Calu3 (cell line): Measurements from ENCODE around the gene GHRH. TPM values are rescaled to one million over a fixed set of nuclear protein-coding genes. Genes with fewer than 3 reads are reported as not detected.
A peak's percentile ranks its signal among the peaks of the same experiment; 100 is the strongest.

ENCODE experiments used
- BruUV-seq: library from RNA; stranded (reverse); fragments of 400-500 nt; replicated peaks from 2 replicates; lab custom pipeline; 2021; lab: Mats Ljungman, UMichigan
- CTCF ChIA-PET: fragments of 300-600 bp; sonication (Branson Sonifier 250); formaldehyde crosslinking; loops from one replicate; lab custom pipeline; 2022; ENCODE audit warnings: antibody characterized with exemption; lab: Charles Lee
- DNase-seq: peaks from one replicate; pipeline ENCODE4 v3.0.0; 2022
- H3K27ac Mint-ChIP-seq: one replicate; pipeline ENCODE4 v1.8.0; 2022; ENCODE audit warnings: mixed read lengths; ENCODE audit not compliant: unreplicated experiment
- H3K27me3 Mint-ChIP-seq: one replicate; pipeline ENCODE4 v1.8.0; 2022; ENCODE audit warnings: mixed read lengths; ENCODE audit not compliant: unreplicated experiment
- H3K36me3 Mint-ChIP-seq: one replicate; pipeline ENCODE4 v1.8.0; 2022; ENCODE audit warnings: mild to moderate bottlenecking, moderate library complexity, mixed read lengths; ENCODE audit not compliant: insufficient read depth, unreplicated experiment
- H3K4me1 Mint-ChIP-seq: one replicate; pipeline ENCODE4 v1.8.0; 2022; ENCODE audit warnings: mild to moderate bottlenecking, low read depth, mixed read lengths; ENCODE audit not compliant: unreplicated experiment
- H3K4me3 Mint-ChIP-seq: one replicate; pipeline ENCODE4 v1.8.0; 2022; ENCODE audit warnings: mild to moderate bottlenecking, low read depth, moderate library complexity, mixed read lengths; ENCODE audit not compliant: unreplicated experiment
- H3K9me3 Mint-ChIP-seq: one replicate; pipeline ENCODE4 v1.8.0; 2022; ENCODE audit warnings: low read depth, mixed read lengths; ENCODE audit not compliant: unreplicated experiment
- intact Hi-C: fragments of 100-400 bp; cut with micrococcal nuclease; formaldehyde crosslinking; loops from one replicate; pipeline ENCODE4 v1.10.0; 2022; ENCODE audit not compliant: unreplicated experiment
- total RNA-seq: library from RNA; stranded (reverse); gene quantifications from 2 replicates; pipeline ENCODE4 v1.2.3, GENCODE V29; 2022
- TF ChIP-seq, protein P1 (sequence below): fragments of 200-600 bp; IDR thresholded peaks from one replicate; pipeline ENCODE4 v1.8.0; 2022; ENCODE audit warnings: antibody characterized with exemption; ENCODE audit not compliant: unreplicated experiment

The GHRH gene
- total RNA-seq, 1 experiment from 2014 or later = not detected

DNA sequence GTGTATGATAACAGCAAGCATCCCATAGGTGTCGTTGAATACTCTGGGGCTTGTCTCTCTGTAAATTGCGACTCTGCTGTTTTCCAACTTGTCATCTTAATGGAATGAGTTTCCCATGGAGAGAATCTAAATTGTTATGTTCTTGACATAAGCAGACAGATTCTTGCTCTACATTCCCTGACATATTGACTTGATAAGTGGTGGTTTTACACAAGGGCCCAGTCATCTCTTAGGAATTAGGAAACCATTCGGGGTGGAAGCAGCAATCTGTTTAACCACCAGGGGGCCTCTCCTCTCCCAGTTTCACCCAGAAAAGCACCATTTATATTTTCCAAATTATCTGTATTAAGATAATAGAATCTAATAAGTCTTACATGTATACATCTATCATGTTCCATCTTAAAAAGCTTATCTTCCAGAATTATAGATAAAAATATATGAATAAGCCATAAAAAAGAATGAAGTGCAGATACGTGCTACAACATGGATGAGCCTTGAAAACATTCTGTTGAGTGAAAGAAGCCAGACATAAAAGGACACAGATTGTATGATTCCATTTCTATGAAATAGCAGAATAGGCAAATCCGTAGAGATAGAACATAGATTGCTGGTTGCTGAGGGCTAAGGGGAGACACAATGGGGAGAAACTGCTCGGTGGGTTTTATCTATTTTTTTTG, 59.2 kb downstream of the GHRH start:
- no peaks in the 10 kb centered on the region for H3K9me3 Mint-ChIP-seq
- no peaks in the 10 kb centered on the region for H3K27me3 Mint-ChIP-seq
- peaks cover 15% of the 10 kb centered on the region for H3K4me1 Mint-ChIP-seq
- no TSS peak for BruUV-seq
- CTCF ChIA-PET = no interaction called here
- peak; percentile 74 for DNase-seq
- intact Hi-C loops = loop anchor here (1.0 kb wide), 1 partner anchor 332 kb away; no protein-coding TSS in a partner anchor
- H3K4me3 Mint-ChIP-seq = no peak overlapping the region
- peak overlapping the region; percentile 4 for H3K27ac Mint-ChIP-seq
- peaks cover 79% of the 10 kb centered on the region for H3K36me3 Mint-ChIP-seq
- TF ChIP-seq, protein P1, sequence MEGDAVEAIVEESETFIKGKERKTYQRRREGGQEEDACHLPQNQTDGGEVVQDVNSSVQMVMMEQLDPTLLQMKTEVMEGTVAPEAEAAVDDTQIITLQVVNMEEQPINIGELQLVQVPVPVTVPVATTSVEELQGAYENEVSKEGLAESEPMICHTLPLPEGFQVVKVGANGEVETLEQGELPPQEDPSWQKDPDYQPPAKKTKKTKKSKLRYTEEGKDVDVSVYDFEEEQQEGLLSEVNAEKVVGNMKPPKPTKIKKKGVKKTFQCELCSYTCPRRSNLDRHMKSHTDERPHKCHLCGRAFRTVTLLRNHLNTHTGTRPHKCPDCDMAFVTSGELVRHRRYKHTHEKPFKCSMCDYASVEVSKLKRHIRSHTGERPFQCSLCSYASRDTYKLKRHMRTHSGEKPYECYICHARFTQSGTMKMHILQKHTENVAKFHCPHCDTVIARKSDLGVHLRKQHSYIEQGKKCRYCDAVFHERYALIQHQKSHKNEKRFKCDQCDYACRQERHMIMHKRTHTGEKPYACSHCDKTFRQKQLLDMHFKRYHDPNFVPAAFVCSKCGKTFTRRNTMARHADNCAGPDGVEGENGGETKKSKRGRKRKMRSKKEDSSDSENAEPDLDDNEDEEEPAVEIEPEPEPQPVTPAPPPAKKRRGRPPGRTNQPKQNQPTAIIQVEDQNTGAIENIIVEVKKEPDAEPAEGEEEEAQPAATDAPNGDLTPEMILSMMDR = peak; percentile 81

DNA sequence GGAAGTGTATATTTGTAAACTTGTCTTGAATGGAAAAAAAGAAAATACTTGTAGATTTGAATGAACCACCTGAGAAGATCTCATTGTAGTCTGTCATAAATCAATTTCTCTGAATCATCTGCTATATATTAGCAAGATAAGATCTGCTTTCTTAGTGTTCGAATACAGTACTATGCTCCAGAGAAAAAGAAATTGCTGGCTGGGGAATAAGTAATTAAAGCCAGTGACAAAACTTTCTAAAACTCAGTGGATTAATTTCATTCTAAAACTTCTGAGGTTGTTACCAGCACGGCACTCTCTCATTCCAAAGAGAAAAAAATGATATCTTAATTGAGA, 59.8 kb downstream of the GHRH start:
- DNase-seq = no peak
- Mint-ChIP-seq H3K36me3 (peaks cover 79% of the 10 kb centered on the region), H3K27ac (peak overlapping the region; percentile 4), H3K27me3 (no peaks in the 10 kb centered on the region), H3K9me3 (no peaks in the 10 kb centered on the region), H3K4me3 (no peak overlapping the region), H3K4me1 (peaks cover 15% of the 10 kb centered on the region)
- TF ChIP-seq, protein P1 = no peak
- intact Hi-C loops = loop anchor here (1.0 kb wide), 1 partner anchor 333 kb away; no protein-coding TSS in a partner anchor
- CTCF ChIA-PET = interaction anchor here (1.5 kb wide), 1 partner anchor 23 kb away, joined by 4 read pairs; the partner anchor contains the start of genes MROH8 and RPN2
- BruUV-seq = no TSS peak

Other genes with a start within 250 kb of the GHRH start
- gene RBL1, start 165.8 kb downstream of the GHRH start, total RNA-seq = 20.3 and 21.5 TPM in 2 replicates
- gene RPN2, start 82.5 kb downstream of the GHRH start, total RNA-seq = 508 and 522 TPM in 2 replicates
- gene MROH8, start 82.3 kb downstream of the GHRH start, total RNA-seq = 1.4 and 2.7 TPM in 2 replicates
- 77.0 and 77.2 TPM in 2 replicates for gene MANBAL, start 27.8 kb upstream of the GHRH start, total RNA-seq
- gene SRC, start 84.3 kb upstream of the GHRH start, total RNA-seq = 185 and 203 TPM in 2 replicates